Natural killer cell (primary cell): ENCODE data around the gene TTC28. TPM values are rescaled to one million over a fixed set of nuclear protein-coding genes. Genes with fewer than 3 reads are reported as not detected.

Source experiments
- ATAC-seq, 3 donors: fragments of 150-1000 bp in 2 of 3; fragments of 200-7000 bp in 1 of 3; cut with Tn5 transposase; 1 replicate in 1 of 3; 2 replicates in 2 of 3; pipeline ENCODE4 v1.10.0; 2021; ENCODE audit warnings: mild to moderate bottlenecking in 2 of 3, moderate library complexity in 2 of 3
- DNase-seq, 2 donors: peaks; one replicate each; pipeline versions ENCODE4 v3.0.0 to v3.0.0-alpha.2; 2013 to 2021; ENCODE audit warnings: mixed read lengths in 1 of 2
- H3K27ac ChIP-seq: one replicate; pipeline ENCODE4 v1.5.1; 2013; ENCODE audit warnings: mild to moderate bottlenecking, low read length
- H3K27me3 ChIP-seq: one replicate; pipeline ENCODE4 v1.6.1; 2013; ENCODE audit warnings: low read length; ENCODE audit not compliant: control insufficient read depth, insufficient read depth
- H3K36me3 ChIP-seq: one replicate; pipeline ENCODE4 v1.6.1; 2013; ENCODE audit warnings: low read length; ENCODE audit not compliant: control insufficient read depth, insufficient read depth
- H3K4me1 ChIP-seq: one replicate; pipeline ENCODE4 v1.6.1; 2013; ENCODE audit warnings: low read length; ENCODE audit not compliant: control insufficient read depth, insufficient read depth
- H3K4me3 ChIP-seq: one replicate; pipeline ENCODE4 v1.5.1; 2013; ENCODE audit warnings: low read length
- H3K9me3 ChIP-seq: one replicate; pipeline ENCODE4 v1.6.1; 2013; ENCODE audit warnings: low read length; ENCODE audit not compliant: control insufficient read depth, insufficient read depth
- H3K27ac Mint-ChIP-seq, 2 donors: one replicate each; pipeline ENCODE4 v1.8.0; 2022; ENCODE audit warnings: mild to moderate bottlenecking in 2 of 2, mixed read lengths in 2 of 2, moderate library complexity in 1 of 2
- H3K27me3 Mint-ChIP-seq, 2 donors: one replicate each; pipeline ENCODE4 v1.8.0; 2022; ENCODE audit warnings: low read depth in 2 of 2, mixed read lengths in 2 of 2
- H3K36me3 Mint-ChIP-seq: one replicate; pipeline ENCODE4 v1.8.0; 2022; ENCODE audit warnings: mixed read lengths
- H3K4me1 Mint-ChIP-seq, 2 donors: one replicate each; pipeline ENCODE4 v1.8.0; 2022; ENCODE audit warnings: mixed read lengths in 2 of 2
- H3K4me3 Mint-ChIP-seq: one replicate; pipeline ENCODE4 v1.8.0; 2022; ENCODE audit warnings: mild to moderate bottlenecking, moderate library complexity, mixed read lengths
- H3K9me3 Mint-ChIP-seq, 2 donors: one replicate each; pipeline ENCODE4 v1.8.0; 2022; ENCODE audit warnings: mixed read lengths in 2 of 2
- WGBS: methylation state at CpG from one replicate; pipeline ENCODE4 v1.1.7; 2013; ENCODE audit warnings: missing lambda C conversion rate; ENCODE audit not compliant: insufficient coverage; 5-methylcytosine and 5-hydroxymethylcytosine counted together
- intact Hi-C: fragments of 100-400 bp; cut with micrococcal nuclease; formaldehyde crosslinking; loops from one replicate; pipeline ENCODE4 v1.14.2; 2022
- total RNA-seq, 4 donors: library from RNA; stranded (reverse); fragments of 120-200 nt in 1 of 4; gene quantifications; one replicate each; pipeline versions ENCODE4 v1.2.3 to v1.2.4, GENCODE V29; 2013 to 2022
- TF ChIP-seq, protein P1 (sequence below): fragments of 200-600 bp; IDR thresholded peaks from one replicate; pipeline ENCODE4 v1.8.0; 2022; ENCODE audit warnings: antibody characterized with exemption

The TTC28 gene
- total RNA-seq, 3 donors from 2014 or later (not counting 1 experiment from before 2014, with no cell fraction given), result 4.1 to 10.0 (median 8.6) TPM

DNA sequence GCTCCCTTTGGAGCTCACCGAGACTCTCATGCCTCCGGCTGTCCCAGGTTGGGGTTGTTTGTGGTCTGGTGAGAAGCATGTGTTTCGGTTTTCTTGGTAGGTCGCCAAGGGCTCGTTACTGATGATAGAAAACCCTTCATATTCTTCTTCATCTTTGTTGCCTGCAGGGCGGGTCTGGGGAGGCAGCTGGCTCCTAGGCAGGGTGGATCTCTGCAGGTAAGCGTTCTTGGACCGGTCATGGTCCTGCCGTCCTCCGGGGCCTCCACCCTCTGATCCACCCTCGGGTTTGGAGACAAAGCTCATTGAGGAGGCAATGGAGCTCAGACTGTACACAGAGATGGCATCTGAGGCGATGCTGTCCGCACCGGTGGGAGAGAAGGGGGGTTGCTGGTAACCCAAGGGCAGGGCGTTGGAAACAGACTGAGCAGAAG, 696.3 kb downstream of the TTC28 start:
- H3K27ac Mint-ChIP-seq, result no peak overlapping the region
- no peaks in the 10 kb centered on the region for H3K9me3 Mint-ChIP-seq
- no peak overlapping the region for H3K4me3 Mint-ChIP-seq
- H3K4me1 Mint-ChIP-seq, result peaks cover 0 to 4% of the 10 kb centered on the region in 2 donors
- H3K27me3 Mint-ChIP-seq, result no peaks in the 10 kb centered on the region
- ATAC-seq, result no peak
- Histone ChIP-seq H3K27ac (no peak overlapping the region), H3K36me3 (no peaks in the 10 kb centered on the region), H3K4me1 (peaks cover 6% of the 10 kb centered on the region), H3K4me3 (no peak overlapping the region), H3K27me3 (no peaks in the 10 kb centered on the region), H3K9me3 (no peaks in the 10 kb centered on the region)
- no peaks in the 10 kb centered on the region for H3K36me3 Mint-ChIP-seq
- TF ChIP-seq, protein P1, sequence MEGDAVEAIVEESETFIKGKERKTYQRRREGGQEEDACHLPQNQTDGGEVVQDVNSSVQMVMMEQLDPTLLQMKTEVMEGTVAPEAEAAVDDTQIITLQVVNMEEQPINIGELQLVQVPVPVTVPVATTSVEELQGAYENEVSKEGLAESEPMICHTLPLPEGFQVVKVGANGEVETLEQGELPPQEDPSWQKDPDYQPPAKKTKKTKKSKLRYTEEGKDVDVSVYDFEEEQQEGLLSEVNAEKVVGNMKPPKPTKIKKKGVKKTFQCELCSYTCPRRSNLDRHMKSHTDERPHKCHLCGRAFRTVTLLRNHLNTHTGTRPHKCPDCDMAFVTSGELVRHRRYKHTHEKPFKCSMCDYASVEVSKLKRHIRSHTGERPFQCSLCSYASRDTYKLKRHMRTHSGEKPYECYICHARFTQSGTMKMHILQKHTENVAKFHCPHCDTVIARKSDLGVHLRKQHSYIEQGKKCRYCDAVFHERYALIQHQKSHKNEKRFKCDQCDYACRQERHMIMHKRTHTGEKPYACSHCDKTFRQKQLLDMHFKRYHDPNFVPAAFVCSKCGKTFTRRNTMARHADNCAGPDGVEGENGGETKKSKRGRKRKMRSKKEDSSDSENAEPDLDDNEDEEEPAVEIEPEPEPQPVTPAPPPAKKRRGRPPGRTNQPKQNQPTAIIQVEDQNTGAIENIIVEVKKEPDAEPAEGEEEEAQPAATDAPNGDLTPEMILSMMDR, result no peak
- DNase-seq, result no peak
- 92% methylated on average over 15 of the region's 15 CpGs for WGBS
- intact Hi-C loops, result no loop called here

DNA sequence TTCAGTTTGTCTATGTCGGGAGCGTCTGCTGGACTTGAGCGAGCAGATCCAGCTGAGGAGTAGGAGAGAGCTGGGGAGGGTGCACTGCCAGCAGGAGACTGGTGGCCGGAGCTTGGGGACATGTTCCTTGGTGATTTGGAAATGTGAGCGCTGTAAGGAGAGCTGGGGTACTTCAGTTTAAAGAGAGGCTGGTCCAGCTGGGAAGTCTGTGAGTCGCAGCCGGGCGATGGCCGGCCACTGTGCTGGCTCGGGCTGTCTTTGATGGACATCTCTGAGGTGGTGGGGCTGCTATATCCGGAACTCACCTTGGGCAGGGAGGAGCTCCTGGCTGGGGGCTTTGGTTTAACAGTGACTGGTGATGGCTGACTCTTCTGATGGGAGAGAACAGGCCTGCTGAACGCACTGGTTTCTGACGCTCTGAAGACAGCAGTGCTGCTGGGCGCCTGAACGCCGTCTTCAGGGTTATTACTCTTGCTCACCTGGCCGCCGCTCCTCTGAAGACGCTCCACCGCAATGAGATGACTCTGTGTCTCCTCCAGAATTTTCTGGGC, 696.9 kb downstream of the TTC28 start:
- Mint-ChIP-seq H3K4me3 (no peak overlapping the region), H3K4me1 (peaks cover 0 to 4% of the 10 kb centered on the region in 2 donors), H3K27me3 (no peaks in the 10 kb centered on the region), H3K36me3 (no peaks in the 10 kb centered on the region), H3K9me3 (no peaks in the 10 kb centered on the region), H3K27ac (no peak overlapping the region)
- 97% methylated on average over 20 of the region's 20 CpGs for WGBS
- H3K4me3 ChIP-seq, result no peak overlapping the region
- intact Hi-C loops, result no loop called here
- H3K4me1 ChIP-seq, result peaks cover 3% of the 10 kb centered on the region
- no peak for DNase-seq
- TF ChIP-seq, protein P1, result no peak
- no peak for ATAC-seq
- no peaks in the 10 kb centered on the region for H3K36me3 ChIP-seq
- no peaks in the 10 kb centered on the region for H3K9me3 ChIP-seq
- no peak overlapping the region for H3K27ac ChIP-seq
- H3K27me3 ChIP-seq, result no peaks in the 10 kb centered on the region

DNA sequence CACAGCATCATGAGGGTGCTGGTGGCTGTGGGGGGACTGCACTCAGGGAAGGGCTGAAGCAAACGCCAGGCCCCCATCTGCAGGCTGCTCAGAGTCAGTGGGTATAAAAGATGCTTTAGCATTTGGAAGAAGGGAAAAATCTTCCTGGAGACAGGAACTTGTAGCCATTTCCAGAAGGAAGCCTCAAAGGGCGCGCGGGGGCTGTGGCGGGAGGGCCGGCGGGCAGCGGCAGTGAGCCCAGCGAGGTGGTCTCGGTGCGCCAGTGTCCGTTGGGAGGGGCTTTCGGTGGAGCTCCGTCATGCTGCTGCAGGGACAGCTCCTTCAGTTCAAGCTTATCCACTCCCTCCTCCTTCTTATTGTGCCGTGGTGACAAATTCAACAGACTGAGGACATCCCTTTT, 697.5 kb downstream of the TTC28 start:
- no peaks in the 10 kb centered on the region for H3K27me3 ChIP-seq
- Mint-ChIP-seq H3K27ac (no peak overlapping the region), H3K36me3 (no peaks in the 10 kb centered on the region), H3K27me3 (no peaks in the 10 kb centered on the region), H3K4me1 (peaks cover 0 to 4% of the 10 kb centered on the region in 2 donors), H3K9me3 (no peaks in the 10 kb centered on the region), H3K4me3 (no peak overlapping the region)
- H3K4me1 ChIP-seq, result no peaks in the 10 kb centered on the region
- no peak overlapping the region for H3K4me3 ChIP-seq
- no peak overlapping the region for H3K27ac ChIP-seq
- TF ChIP-seq, protein P1, result no peak
- DNase-seq, result no peak
- H3K9me3 ChIP-seq, result no peaks in the 10 kb centered on the region
- no peaks in the 10 kb centered on the region for H3K36me3 ChIP-seq
- intact Hi-C loops, result no loop called here
- 96% methylated on average over 15 of the region's 15 CpGs for WGBS
- ATAC-seq, result no peak
